OCI-LY3 (cell line): Measurements from ENCODE around the gene HAND1.

Experiments used
- CTCF ChIP-seq: fragments of 200-600, 300-600 bp; sonication (generic); IDR thresholded peaks from 2 replicates; pipeline ENCODE4 v1.5.1; 2014; ENCODE audit warnings: antibody characterized with exemption, low read length, low read depth
- EZH2phosphoT487 ChIP-seq: fragments of 200-600 bp; shearing (Covaris generic); IDR thresholded peaks from 2 replicates; pipeline ENCODE4 v1.6.1; 2018; ENCODE audit warnings: antibody characterized with exemption, mixed run types, low read depth

GRCh38 chr5:154484393-154485095, 6.5 kb upstream of the HAND1 start:
- TF ChIP-seq CTCF (no peak), EZH2phosphoT487 (no peak)
